Large intestine (tissue), 12 donors: ENCODE data around the gene TRIM62. TPM values are rescaled to one million over a fixed set of nuclear protein-coding genes. Genes with fewer than 3 reads are reported as not detected.

Experiments
- DNase-seq, 2 donors: peaks; one replicate each; pipeline versions ENCODE4 v3.0.0 to v3.0.0-alpha.2; 2013
- H3K27ac ChIP-seq: one replicate; pipeline ENCODE4 v1.5.1; 2013; ENCODE audit warnings: low read length
- H3K27me3 ChIP-seq: 2 replicates; pipeline ENCODE4 v1.6.1; 2013; ENCODE audit warnings: low read length; ENCODE audit not compliant: control insufficient read depth, insufficient read depth
- H3K36me3 ChIP-seq: 2 replicates; pipeline ENCODE4 v1.6.1; 2013; ENCODE audit warnings: low read length; ENCODE audit not compliant: control insufficient read depth, insufficient read depth
- H3K4me1 ChIP-seq: one replicate; pipeline ENCODE4 v1.6.1; 2013; ENCODE audit warnings: low read length; ENCODE audit not compliant: control insufficient read depth, insufficient read depth
- H3K4me3 ChIP-seq: one replicate; pipeline ENCODE4 v1.5.1; 2013; ENCODE audit warnings: low read length
- H3K9me3 ChIP-seq: one replicate; pipeline ENCODE4 v1.6.1; 2013; ENCODE audit warnings: mild to moderate bottlenecking, low read depth, low read length, moderate library complexity; ENCODE audit not compliant: control insufficient read depth
- WGBS: methylation state at CpG from one replicate; pipeline ENCODE4 v1.1.5; 2013; ENCODE audit warnings: low lambda C conversion rate; ENCODE audit not compliant: insufficient coverage; 5-methylcytosine and 5-hydroxymethylcytosine counted together
- long read RNA-seq, 11 donors: transcript quantifications; one replicate each; lab custom pipeline, GENCODE V29; 2026
- polyA plus RNA-seq: library from polyadenylated mRNA; unstranded; fragments of 120-200 nt; gene quantifications from one replicate; pipeline ENCODE4 v1.2.1, GENCODE V29; 2013

The TRIM62 gene
- 3.2 TPM for polyA plus RNA-seq
- long read RNA-seq, donor 1 = 0 reads
- long read RNA-seq, donor 2, partial matches to known transcripts = 95 of 101 reads
- long read RNA-seq, donor 2, other reads (novel, unspliced or antisense) = 6 of 101 reads
- long read RNA-seq, donor 3 = 0 reads
- long read RNA-seq, donor 4 = 0 reads
- long read RNA-seq, donor 5 = 0 reads
- long read RNA-seq, donor 6, partial matches to known transcripts = 0 of 1 reads
- long read RNA-seq, donor 6, other reads (novel, unspliced or antisense) = 0 of 1 reads
- long read RNA-seq, donor 7, partial matches to known transcripts = 0 of 1 reads
- long read RNA-seq, donor 7, other reads (novel, unspliced or antisense) = 0 of 1 reads
- long read RNA-seq, donor 8 = 0 reads
- long read RNA-seq, donor 9 = 0 reads
- long read RNA-seq, donor 10, partial matches to known transcripts = 0 of 1 reads
- long read RNA-seq, donor 10, other reads (novel, unspliced or antisense) = 0 of 1 reads
- long read RNA-seq, donor 11, partial matches to known transcripts = 0 of 1 reads
- long read RNA-seq, donor 11, other reads (novel, unspliced or antisense) = 0 of 1 reads

DNA sequence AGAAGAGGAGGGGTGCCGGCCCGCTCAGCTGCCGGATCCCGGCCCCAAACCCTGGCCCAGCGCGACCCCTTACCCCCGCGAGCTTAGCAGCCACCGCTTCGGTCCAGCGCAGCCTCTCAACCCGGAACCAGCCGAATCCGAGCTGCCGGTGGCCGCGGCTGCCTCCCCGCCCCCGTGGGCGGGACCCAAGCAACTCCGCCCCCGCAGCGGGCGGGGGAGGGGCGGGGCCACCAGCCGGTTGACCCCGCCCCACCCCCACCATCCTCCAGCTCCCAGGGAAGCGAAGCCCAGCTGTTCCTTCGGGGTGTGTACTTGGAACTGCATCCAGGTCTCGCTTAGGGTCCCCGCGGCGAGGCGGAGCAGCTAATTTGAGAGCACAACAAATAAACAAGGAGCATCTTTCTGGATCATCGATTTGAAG is at the start of gene TRIM62:
Gene TRIM62 (minus strand): TSS at position 123 of the 421 bp plus-strand sequence. CDS start 611 bp downstream, outside the sequence.
- Histone ChIP-seq H3K27ac (peak within 1 kb of the TSS; percentile 30), H3K4me3 (peak within 1 kb of the TSS; percentile 62), H3K36me3 (no peaks in the 10 kb centered on the region), H3K4me1 (no peaks in the 10 kb centered on the region), H3K27me3 (peaks cover 3% of the 10 kb centered on the region), H3K9me3 (no peaks in the 10 kb centered on the region)
- peak; percentile 80 to 89 for DNase-seq
- no CpG with 5 or more reads among the region's 35 CpGs for WGBS

DNA sequence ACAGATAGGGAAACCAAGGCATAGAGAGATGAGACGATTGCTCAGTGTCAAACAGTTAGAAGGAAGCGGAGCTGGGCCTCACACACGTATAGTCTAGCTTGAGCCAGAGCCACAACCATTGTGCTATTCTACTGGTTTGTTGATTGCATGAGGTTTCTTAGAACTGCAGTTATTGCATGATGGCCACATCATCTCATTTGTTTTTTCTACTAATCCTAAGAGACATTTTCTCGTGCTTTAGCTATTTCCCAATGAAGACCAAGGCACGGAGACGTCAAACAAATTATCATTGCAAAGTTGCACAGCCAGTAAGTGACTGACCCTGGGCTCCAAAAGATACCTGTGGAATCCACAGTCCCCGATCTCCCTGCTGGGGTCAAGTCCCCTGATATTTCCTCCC is 49.3 kb upstream of the TRIM62 start:
- no peaks in the 10 kb centered on the region for H3K4me1 ChIP-seq
- H3K9me3 ChIP-seq = no peaks in the 10 kb centered on the region
- H3K27ac ChIP-seq = no peak overlapping the region
- no peak overlapping the region for H3K4me3 ChIP-seq
- H3K36me3 ChIP-seq = no peaks in the 10 kb centered on the region
- WGBS = 60% methylated on average over 1 of the region's 7 CpGs
- peaks cover 4% of the 10 kb centered on the region for H3K27me3 ChIP-seq
- DNase-seq = no peak

DNA sequence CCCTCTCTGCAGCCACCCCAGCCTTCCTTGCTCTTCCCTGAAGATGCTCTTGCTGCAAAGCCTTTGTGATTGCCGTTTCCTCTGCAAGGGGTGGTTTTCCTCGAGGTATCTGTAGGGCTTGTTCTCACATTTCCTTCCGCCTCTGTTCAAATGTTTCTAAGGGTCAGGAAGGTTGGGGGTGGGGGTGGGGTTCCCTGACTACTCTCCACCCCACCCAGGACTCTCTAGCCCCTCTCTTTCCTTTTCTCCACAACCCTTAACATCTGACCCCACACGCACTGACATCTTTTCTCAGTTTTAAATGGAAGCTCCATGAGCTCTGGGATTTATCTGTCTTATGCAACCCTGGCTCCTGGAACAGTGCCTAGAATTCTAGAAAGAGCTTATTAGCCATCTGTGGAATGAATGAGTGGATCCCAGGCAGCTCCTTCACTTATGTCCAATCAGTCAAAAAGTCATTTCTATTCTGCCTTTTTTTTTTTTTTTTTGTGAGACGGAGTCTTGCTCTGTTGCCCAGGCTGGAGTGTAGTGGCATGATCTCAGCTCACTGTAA is 47.2 kb upstream of the TRIM62 start:
- no peak overlapping the region for H3K4me3 ChIP-seq
- peak in 1 of 2 donors; percentile 17 for DNase-seq
- no peak overlapping the region for H3K27ac ChIP-seq
- H3K27me3 ChIP-seq = peaks cover 4% of the 10 kb centered on the region
- H3K9me3 ChIP-seq = no peaks in the 10 kb centered on the region
- no peaks in the 10 kb centered on the region for H3K4me1 ChIP-seq
- 71% methylated on average over 1 of the region's 5 CpGs for WGBS
- no peaks in the 10 kb centered on the region for H3K36me3 ChIP-seq

DNA sequence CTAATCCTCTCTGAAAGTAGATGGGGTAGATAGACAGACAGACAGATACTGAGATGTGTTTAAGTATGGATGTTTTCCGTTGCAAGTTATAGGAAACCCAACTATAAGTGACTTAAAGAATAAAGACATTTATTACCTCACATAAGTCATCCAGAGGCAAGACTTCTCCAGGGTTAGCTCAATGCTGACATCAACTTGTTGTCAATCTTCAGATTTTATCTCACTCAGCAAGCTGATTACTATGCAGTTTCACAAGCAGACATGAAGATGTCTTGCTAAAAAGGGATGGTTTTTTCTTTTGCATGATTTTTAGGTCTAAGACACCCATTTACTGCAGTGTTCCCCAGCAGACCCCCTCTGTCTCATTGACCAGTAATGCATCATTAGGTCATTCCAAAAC is 43.7 kb upstream of the TRIM62 start:
- Histone ChIP-seq H3K4me1 (no peaks in the 10 kb centered on the region), H3K27me3 (peaks cover 4% of the 10 kb centered on the region)
- WGBS = no CpG with 5 or more reads among the region's 1 CpG

DNA sequence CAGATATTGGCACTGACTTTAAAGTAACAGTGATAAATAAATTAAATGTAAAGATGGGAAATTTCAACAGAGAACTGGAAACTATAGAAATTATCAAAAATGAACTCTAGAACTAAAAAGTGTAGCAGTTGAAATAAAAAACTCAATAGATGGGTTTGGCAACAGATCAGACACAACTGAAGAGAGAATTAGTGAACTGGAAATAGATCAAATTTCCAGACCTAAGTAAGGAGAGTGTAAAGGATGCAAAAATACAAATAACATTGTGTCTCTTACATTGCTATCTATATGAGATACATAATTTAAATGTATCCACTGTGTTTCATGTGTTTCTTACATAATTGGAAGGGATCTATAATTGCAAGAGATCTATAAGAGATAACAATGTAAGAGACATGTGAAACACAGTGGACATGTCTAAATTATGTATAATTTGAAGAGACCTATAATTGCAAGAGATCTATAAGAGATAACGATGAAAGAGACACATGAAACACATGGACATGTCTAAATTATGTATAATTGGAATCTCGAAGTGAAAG is 42.4 kb upstream of the TRIM62 start:
- no CpG with 5 or more reads among the region's 2 CpGs for WGBS
- Histone ChIP-seq H3K27me3 (peaks cover 4% of the 10 kb centered on the region), H3K9me3 (no peaks in the 10 kb centered on the region), H3K4me1 (no peaks in the 10 kb centered on the region), H3K27ac (no peak overlapping the region), H3K4me3 (no peak overlapping the region), H3K36me3 (no peaks in the 10 kb centered on the region)
- DNase-seq = no peak

More for the DNA sequence above, 43.7 kb upstream of the TRIM62 start:
- Histone ChIP-seq H3K9me3 (no peaks in the 10 kb centered on the region), H3K36me3 (no peaks in the 10 kb centered on the region), H3K27ac (no peak overlapping the region), H3K4me3 (no peak overlapping the region)
- no peak for DNase-seq

DNA sequence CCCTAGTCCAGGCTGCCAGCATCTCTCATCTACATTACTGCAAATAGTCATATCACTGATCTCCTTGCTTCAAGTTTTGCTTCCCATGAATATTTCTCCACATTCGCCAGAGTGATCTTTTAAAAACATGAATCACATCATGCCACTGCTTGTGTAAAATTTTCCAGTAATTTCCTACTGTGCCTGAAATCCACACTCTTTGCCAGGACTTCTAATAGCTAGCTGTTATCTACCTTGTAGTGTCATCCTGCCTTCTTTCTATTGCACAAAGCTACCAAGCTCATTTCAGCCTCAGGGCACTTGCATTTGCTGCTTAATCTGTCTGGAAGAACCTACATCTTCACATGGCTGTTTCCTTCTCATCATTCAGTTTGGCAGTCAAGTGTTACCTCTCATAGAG is 40.5 kb upstream of the TRIM62 start:
- Histone ChIP-seq H3K4me1 (no peaks in the 10 kb centered on the region), H3K4me3 (no peak overlapping the region), H3K27ac (no peak overlapping the region), H3K27me3 (no peaks in the 10 kb centered on the region), H3K36me3 (no peaks in the 10 kb centered on the region), H3K9me3 (no peaks in the 10 kb centered on the region)
- no CpG with 5 or more reads among the region's 1 CpG for WGBS
- no peak for DNase-seq

DNA sequence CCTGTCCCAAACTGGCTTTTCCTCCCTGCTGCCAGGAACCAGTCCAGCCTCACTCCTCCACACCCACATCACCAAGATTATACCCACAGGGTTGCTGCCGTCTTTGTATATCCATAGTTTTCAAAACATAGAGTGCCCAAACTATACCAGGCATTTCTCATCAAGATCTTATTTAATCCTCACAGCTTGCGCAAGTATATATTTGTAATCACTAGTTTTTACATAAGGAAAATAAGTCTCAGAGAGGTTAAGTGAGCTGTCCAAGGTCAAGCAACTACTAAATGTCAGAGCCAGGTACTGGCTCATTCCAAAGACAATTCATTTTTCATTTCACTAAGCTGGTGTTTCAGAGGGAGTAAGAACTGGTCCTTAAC is 39.5 kb upstream of the TRIM62 start:
- Histone ChIP-seq H3K4me1 (no peaks in the 10 kb centered on the region), H3K27me3 (no peaks in the 10 kb centered on the region), H3K4me3 (no peak overlapping the region), H3K36me3 (no peaks in the 10 kb centered on the region), H3K27ac (no peak overlapping the region), H3K9me3 (no peaks in the 10 kb centered on the region)
- no CpG with 5 or more reads among the region's 2 CpGs for WGBS
- DNase-seq = no peak

DNA sequence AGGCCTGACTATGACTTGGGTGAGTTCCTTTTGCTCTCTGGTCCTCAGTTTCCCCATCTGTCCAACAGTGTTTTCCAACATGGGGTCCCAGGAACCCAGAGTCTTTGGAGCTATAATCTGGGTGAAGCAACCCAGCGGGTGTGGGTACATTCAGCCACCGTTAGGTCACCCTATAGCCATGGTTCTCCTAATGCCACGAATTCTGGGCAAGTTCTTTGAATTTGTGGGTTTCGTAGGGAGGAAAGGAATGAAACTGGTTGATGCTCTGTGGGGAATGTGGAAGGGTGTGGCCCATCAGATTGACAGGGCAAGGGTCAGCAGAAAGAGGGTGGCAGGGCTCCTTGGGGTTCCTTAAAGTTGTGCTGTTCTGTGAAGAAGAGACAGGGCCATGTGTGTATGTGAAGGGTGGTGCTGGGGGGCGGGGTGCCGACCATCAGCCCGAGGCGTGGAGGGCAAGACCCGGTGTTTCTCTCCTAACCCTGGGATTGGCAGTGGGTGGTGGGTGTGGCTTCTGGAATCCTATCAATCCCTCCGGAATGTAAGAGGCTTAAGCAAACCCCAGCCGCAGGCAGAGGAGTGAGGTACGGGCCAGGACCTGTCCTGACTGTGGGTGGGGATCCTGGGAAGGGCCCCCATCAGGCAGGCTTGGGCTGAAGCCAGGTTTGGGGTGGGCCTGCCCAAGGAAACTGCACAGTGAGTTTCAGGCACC is 39.0 kb upstream of the TRIM62 start:
- Histone ChIP-seq H3K36me3 (no peaks in the 10 kb centered on the region), H3K9me3 (no peaks in the 10 kb centered on the region), H3K27me3 (no peaks in the 10 kb centered on the region), H3K4me3 (no peak overlapping the region), H3K4me1 (no peaks in the 10 kb centered on the region), H3K27ac (no peak overlapping the region)
- DNase-seq = no peak
- WGBS = 20% methylated on average over 1 of the region's 12 CpGs

DNA sequence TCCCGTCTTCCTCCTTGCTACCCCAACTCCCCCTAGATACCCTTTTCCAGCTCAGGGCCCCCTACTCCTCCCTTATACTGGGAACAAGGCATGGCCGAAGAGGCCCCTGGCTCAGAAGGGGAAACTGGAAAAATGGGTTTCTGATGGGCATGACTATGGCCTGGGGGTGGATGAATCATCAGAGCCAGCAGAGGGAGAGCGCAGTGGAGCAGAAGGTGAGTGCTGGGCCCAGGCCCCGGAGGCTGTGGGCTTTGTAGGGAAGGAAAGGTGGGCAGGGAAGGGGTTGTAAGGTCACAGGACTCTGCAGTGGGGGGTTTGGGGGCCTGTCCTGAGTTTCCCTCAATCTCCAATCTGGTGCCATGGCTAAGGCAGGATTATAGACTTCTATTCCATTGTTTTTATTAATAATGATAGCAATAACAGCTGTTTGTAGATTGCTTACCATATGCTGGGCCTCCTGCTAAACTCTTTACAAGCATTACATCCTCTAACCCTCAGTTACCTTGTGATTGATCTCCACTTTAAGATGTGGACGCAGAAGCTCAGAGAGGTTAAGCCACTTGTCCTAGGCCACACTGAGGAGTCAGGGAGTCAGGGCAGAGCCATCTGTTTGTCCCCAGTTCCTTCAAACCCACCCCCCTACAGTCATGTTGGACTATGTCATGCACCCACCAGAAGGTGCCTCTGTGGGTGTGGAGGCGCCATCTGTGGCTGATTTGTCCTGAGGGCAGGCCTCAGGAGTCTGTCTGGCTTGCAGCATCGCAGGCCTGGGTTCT is 38.2 kb upstream of the TRIM62 start:
- no peaks in the 10 kb centered on the region for H3K9me3 ChIP-seq
- no peaks in the 10 kb centered on the region for H3K27me3 ChIP-seq
- H3K27ac ChIP-seq = no peak overlapping the region
- no peak overlapping the region for H3K4me3 ChIP-seq
- H3K36me3 ChIP-seq = no peaks in the 10 kb centered on the region
- WGBS = no CpG with 5 or more reads among the region's 7 CpGs
- H3K4me1 ChIP-seq = no peaks in the 10 kb centered on the region
- no peak for DNase-seq
